NCI-H1436 (cell line): ENCODE data around the gene EIF2B5.

Experiments
- DNase-seq: peaks from one replicate; lab custom pipeline; 2025; lab: John Stamatoyannopoulos, UW

The EIF2B5 gene

GRCh38 chr3:184173374-184173722, 38.2 kb downstream of the EIF2B5 start:
- no peak for DNase-seq

DNA sequence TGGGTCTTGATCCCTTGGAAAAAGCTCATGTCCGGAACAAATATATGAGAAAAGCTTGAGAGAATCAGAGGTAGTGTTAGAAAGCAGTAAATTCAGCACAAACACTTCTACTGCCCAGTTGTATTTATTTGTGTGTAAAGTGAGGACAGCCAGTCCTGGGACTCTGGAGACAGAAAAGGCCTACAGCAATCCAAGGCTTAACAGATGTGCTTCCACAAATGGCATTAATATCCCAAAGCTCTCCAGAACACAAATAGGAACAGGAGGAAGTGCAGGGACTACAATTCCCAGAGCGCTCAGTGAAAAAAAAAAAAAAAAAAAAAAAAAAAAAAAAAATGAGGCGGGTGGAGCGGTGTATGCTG, 39.1 kb downstream of the EIF2B5 start:
- no peak for DNase-seq

GRCh38 chr3:184174646-184175492, 39.7 kb downstream of the EIF2B5 start, which contains the start of gene AP2M1:
Gene AP2M1, plus strand, starts transcription at chr3:184174855. Its CDS starts 2,139 bp downstream, at chr3:184176994.
- peak; percentile 99 for DNase-seq

DNA sequence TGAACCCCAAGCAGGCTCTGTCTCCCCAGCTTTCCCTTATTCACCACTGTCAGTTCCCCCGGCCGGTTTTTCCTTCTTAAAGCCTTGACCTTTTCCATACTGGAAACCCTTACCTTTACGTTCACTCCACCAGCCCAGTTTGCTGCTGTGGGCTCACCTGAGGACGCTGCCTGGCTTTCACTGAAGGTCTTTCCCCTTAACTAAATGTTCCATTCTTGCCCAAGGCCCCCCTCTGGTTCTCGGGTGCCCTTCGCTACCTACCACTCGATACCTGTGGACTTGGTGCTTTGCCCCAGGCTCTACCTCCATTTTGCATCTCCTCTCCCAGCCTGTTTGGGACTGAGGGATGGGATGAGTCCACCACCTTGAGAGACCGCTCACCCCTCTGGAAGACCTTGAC, 40.3 kb downstream of the EIF2B5 start:
- no peak for DNase-seq

- DNase-seq: no peak
Observed at GRCh38 chr3:184175981-184176376, 40.8 kb downstream of the EIF2B5 start.

DNA sequence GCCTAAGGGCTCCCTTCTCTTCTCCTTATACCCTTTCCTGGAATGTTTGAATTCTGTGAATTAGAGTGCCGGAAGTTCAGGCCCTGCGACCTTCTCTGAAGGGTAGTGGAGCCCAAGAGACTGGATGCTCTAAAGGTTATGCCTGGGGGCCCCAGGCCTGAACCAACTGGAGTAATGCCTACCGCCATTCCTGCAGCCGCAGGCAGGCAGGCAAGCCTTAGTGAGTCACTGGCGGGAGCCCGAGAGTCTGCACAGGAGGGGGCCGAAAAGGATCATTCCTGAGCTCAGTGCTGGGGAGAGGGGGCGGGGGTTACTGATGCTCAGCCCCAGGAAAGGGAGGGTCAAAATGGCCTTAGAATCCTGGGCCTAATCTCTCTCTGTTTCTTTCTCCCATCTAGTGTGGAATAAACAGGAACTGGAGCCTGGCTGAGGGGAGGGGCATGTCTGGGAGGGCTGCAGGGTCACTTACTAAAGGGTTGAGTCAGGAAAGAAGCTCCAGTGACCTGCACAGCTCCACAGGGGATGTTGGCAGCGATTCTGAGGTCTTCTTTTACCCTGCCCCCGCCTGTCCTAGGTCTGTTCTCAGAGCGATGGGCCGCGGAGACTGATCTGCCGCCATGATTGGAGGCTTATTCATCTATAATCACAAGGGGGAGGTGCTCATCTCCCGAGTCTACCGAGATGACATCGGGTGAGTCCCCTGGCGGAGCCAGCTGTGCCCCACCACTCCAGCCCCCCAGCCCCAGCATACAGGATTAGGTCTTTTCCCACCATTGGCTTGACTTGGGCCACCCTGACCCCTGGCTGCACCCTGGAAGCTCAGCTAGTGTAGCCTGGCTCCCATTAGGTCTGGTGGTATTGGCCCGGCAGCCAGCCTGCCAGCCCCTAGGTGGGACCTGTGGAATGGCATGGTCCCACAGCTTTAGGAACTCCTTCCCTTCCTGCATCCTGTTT, 41.5 kb downstream of the EIF2B5 start:
- no peak for DNase-seq

- no peak for DNase-seq
Observed at GRCh38 chr3:184177331-184177731, 42.2 kb downstream of the EIF2B5 start.

- DNase-seq: no peak
Observed at GRCh38 chr3:184177767-184178306, 42.7 kb downstream of the EIF2B5 start.

DNA sequence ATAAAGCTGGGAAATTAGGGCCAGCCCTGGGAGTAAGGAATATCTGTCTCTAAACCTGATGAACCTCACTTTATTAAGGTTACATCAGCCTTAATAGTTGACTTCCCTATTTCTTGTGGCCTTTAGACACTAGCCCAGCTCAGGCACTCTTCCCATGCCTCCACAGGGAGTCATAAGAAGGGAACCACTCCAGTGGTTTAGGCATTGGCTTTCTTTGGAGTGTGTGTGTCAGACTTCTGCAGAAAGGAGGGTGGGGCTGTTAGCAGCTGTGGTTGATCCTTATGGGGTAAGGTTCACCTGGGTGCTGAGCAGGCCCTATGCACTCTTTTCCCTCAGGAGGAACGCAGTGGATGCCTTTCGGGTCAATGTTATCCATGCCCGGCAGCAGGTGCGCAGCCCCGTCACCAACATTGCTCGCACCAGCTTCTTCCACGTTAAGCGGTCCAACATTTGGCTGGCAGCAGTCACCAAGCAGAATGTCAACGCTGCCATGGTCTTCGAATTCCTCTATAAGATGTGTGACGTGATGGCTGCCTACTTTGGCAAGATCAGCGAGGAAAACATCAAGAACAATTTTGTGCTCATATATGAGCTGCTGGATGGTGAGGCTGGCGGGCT, 43.5 kb downstream of the EIF2B5 start:
- no peak for DNase-seq

- no peak for DNase-seq
Observed at GRCh38 chr3:184180165-184180564, 45.0 kb downstream of the EIF2B5 start.

- DNase-seq: no peak
Observed at GRCh38 chr3:184181596-184181995, 46.4 kb downstream of the EIF2B5 start.

GRCh38 chr3:184183679-184184078, 48.5 kb downstream of the EIF2B5 start:
- no peak for DNase-seq

DNA sequence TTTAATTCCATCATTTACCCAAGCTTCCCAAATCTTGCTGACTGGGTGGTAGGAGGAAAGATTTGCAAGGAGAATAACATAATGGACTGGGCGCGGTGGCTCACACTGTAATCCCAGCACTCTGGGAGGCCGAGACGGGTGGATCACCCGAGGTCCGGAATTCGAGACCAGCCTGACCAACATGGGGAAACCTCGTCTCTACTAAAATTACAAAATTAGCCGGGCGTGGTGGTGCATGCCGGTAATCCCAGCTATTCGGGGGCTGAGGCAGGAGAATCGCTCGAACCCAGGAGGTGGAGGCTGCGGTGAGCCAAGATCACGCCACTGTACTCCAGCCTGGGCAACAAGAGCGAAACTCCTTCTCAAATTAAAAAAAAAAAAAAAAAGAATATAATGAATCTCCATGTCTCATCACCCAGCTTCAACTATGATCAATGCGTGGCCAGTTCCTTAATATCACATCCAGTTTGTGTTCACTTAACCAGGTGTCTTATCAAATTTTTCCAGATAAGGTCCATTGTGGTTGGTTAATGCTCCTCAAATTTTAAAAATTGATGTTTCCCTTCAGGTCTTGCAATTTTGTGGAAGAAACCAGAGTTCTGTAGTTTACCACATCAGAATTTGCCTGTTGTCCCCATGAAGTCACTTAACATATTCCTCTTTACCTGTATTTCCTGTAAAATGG, 49.5 kb downstream of the EIF2B5 start:
- DNase-seq: no peak

DNA sequence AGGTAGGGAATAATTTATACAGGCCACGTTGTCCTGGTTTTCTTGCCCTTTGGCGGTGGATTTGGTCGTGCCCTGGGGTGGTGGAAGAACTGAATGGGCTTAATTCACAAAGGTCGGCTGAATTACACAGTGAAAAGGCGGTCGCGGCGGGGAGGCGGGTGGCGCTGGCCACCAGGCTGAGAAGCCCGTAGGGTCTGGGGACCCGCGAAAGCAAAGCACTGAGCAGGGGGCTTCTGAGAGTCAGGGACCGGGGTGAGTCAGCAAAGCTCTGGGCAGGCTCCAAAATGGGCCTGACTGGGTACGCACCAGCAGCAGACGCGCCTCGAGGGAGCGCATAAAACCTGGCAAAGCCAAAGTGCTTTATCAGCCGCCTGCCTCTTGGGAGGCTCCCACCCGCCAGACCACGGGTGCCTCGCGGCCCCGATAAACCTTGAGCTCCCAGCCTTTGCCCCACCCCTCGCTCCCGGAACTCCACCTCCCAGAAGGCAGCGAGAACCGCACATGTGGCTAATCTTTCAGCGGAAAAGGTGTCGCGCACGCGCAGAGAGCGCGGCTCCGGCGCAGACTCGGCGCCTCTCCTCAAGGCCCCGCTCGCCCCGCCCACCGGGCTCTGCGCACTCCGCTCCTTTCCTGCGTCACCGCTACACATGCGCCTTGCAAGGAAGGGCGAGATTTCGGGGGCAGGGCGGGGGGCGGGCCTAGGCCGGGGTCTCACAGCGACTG, 50.5 kb downstream of the EIF2B5 start:
- DNase-seq: peak; percentile 100

- DNase-seq: no peak
Observed at GRCh38 chr3:184186184-184186901, 51.2 kb downstream of the EIF2B5 start, which contains the start of gene ABCF3. Gene ABCF3, plus strand, starts transcription at chr3:184186199. Its CDS starts 9 bp downstream, at chr3:184186208.

- no peak for DNase-seq
Observed at GRCh38 chr3:184186902-184187207, 51.7 kb downstream of the EIF2B5 start.

DNA sequence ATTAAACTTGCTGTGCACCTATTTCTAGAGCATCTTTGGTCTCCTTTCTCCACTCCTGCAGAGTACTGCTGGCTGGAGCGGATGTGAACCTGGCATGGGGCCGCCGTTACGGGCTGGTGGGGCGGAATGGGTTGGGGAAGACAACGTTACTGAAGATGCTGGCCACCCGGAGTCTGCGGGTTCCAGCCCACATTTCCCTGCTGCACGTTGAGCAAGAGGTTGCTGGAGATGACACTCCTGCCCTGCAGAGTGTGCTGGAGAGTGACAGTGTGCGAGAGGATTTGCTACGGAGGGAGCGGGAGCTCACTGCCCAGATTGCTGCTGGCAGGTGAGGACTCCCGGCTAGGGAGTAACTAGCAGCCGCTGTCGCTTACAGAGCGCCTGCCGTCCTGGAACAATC, 52.9 kb downstream of the EIF2B5 start:
- DNase-seq: no peak

- no peak for DNase-seq
Observed at GRCh38 chr3:184189421-184189820, 54.3 kb downstream of the EIF2B5 start.

DNA sequence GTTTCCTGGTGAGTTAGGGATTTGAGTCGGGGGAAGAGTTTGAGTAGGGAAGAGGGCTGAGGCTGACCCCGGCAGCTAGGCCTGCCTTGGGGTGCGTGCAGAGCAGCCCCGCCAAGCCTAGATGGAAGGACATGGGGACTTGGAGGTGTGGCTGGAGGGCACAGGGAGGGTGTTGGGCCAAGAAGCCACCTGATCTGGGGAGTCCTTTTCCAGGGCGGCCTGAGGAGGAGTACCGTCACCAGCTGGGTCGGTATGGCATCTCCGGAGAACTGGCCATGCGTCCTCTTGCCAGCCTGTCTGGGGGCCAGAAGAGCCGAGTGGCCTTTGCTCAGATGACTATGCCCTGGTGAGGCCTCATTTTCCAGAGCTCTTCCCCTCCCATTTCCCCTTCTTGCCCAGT, 57.7 kb downstream of the EIF2B5 start:
- no peak for DNase-seq

DNA sequence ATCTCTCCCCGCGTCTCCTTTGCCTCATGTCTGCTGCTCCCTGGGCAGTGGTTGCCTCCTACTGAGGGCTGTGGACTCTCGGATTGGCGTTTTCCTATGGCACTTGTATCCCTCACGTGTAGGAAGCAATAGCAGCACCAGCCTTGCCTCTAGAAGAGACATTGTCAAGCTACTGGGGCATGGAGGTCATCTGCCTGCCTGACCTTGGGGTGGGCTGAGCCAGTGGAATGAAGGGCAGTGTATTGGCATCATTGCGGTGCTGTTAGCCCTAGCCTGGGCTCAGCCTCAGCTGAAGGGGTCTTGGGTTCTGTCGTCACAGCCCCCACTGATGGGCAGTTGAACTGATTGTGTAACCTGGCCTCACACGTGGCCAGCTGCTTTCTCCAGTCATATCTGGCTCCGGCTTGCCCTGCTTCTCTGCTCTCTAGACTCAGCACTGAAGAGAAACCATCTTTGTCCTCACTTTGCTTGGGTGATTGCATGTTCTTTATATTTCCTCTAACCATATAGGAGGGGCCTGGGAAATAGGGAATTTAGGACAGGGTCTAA, 58.9 kb downstream of the EIF2B5 start:
- no peak for DNase-seq
